ENCODE data around the gene PPP1R1A.

The PPP1R1A gene

GRCh38 chr12:54627304-54627703 lies 38.8 kb upstream of the PPP1R1A start:
- ChIA-PET POLR2A (no interaction called here), CTCF (no interaction called here)
- no peak for DNase-seq (ENCODE audit: low read depth, low spot score)
- no peak for TF ChIP-seq CTCF (IDR thresholded peaks at IDR 0.05; ENCODE audit: insufficient read depth, low read length, missing control alignments)
- H3K4me3 ChIP-seq (ENCODE audit: low read depth, low read length): no peak overlapping the region

- POLR2A ChIA-PET: no interaction called here
- no peak for DNase-seq (ENCODE audit: low read depth, low spot score)
- H3K4me3 ChIP-seq (ENCODE audit: low read depth, low read length): no peak overlapping the region
- CTCF ChIA-PET: no interaction called here
- no peak for TF ChIP-seq CTCF (IDR thresholded peaks at IDR 0.05; ENCODE audit: insufficient read depth, low read length, missing control alignments)
Observed at GRCh38 chr12:54625598-54625997, 37.1 kb upstream of the PPP1R1A start.

GRCh38 chr12:54624315-54625279 lies 36.1 kb upstream of the PPP1R1A start:
- no peak overlapping the region for H3K4me3 ChIP-seq (ENCODE audit: low read depth, low read length)
- no peak for DNase-seq (ENCODE audit: low read depth, low spot score)
- TF ChIP-seq CTCF (IDR thresholded peaks at IDR 0.05; ENCODE audit: insufficient read depth, low read length, missing control alignments): no peak
- POLR2A ChIA-PET: no interaction called here
- CTCF ChIA-PET: no interaction called here

- no peak overlapping the region for H3K4me3 ChIP-seq (ENCODE audit: low read depth, low read length)
- no peak for DNase-seq (ENCODE audit: low read depth, low spot score)
- no peak for TF ChIP-seq CTCF (IDR thresholded peaks at IDR 0.05; ENCODE audit: insufficient read depth, low read length, missing control alignments)
- ChIA-PET CTCF (interaction anchor here (1.0 kb wide), 2 partner anchors 14 to 27 kb away, joined by 3 to 4 read pairs; no protein-coding TSS in a partner anchor), POLR2A (no interaction called here)
Observed at GRCh38 chr12:54622463-54623183, 34.2 kb upstream of the PPP1R1A start.

GRCh38 chr12:54616933-54617680 lies 28.6 kb upstream of the PPP1R1A start:
- CTCF ChIA-PET: no interaction called here
- POLR2A ChIA-PET: no interaction called here

More at GRCh38 chr12:54616933-54617680, 28.6 kb upstream of the PPP1R1A start:
- TF ChIP-seq CTCF (IDR thresholded peaks at IDR 0.05; ENCODE audit: insufficient read depth, low read length, missing control alignments): no peak
- H3K4me3 ChIP-seq (ENCODE audit: low read depth, low read length): no peak overlapping the region
- no peak for DNase-seq (ENCODE audit: low read depth, low spot score)
